Endothelial cell of umbilical vein (primary cell): ENCODE results near the gene SMURF1. TPM values are rescaled to one million over a fixed set of nuclear protein-coding genes. Genes with fewer than 3 reads are reported as not detected.

Source experiments
- BruUV-seq: library from RNA; stranded (reverse); fragments of 400-500 nt; replicated peaks from 2 replicates; lab custom pipeline; 2021; lab: Mats Ljungman, UMichigan
- CTCF ChIA-PET: fragments of 300-600, 350-600 bp; sonication (Branson Sonifier 250); formaldehyde crosslinking; loops from one replicate; lab custom pipeline; 2021; ENCODE audit warnings: antibody characterized with exemption, inconsistent platforms; lab: Charles Lee
- POLR2A ChIA-PET: fragments of 300-600, 350-600 bp; sonication (Branson Sonifier 250); formaldehyde crosslinking; loops from one replicate; lab custom pipeline; 2021; ENCODE audit warnings: antibody characterized with exemption, inconsistent platforms; lab: Charles Lee
- DNase-seq: peaks from one replicate; pipeline ENCODE4 v3.0.0-alpha.2; 2011; ENCODE audit warnings: low read depth, low spot score
- FAIRE-seq: peaks from 2 replicates; lab custom pipeline; 2011; peaks lifted over from hg19 to GRCh38; lab: Jason Lieb, UNC
- H2AFZ ChIP-seq: 2 replicates; pipeline ENCODE4 v1.6.0; 2012; ENCODE audit warnings: low read depth, low read length, control low read depth, inconsistent platforms
- H3K27ac ChIP-seq: 2 replicates; pipeline ENCODE4 v1.5.1; 2011; ENCODE audit warnings: low read depth, mild to moderate bottlenecking, control low read depth, low read length, moderate library complexity; ENCODE audit not compliant: insufficient read depth
- H3K27me3 ChIP-seq, 2 experiments: 2 replicates each; pipeline versions ENCODE4 v1.6.0 to v1.6.1; 2011; ENCODE audit warnings: low read length in 2 of 2, mixed read lengths in 1 of 2; ENCODE audit not compliant: control insufficient read depth in 2 of 2, insufficient read depth in 2 of 2
- H3K36me3 ChIP-seq, 2 experiments: 2 replicates in 1 of 2; 3 replicates in 1 of 2; pipeline ENCODE4 v1.5.1; 2011; ENCODE audit warnings: low read length in 2 of 2, mild to moderate bottlenecking in 1 of 2, moderate library complexity in 1 of 2; ENCODE audit not compliant: control insufficient read depth in 2 of 2, insufficient read depth in 2 of 2; ENCODE audit errors: extremely low read depth in 1 of 2
- H3K4me1 ChIP-seq: 3 replicates; pipeline ENCODE4 v1.5.1; 2011; ENCODE audit warnings: mild to moderate bottlenecking, low read length; ENCODE audit not compliant: control insufficient read depth, insufficient read depth; ENCODE audit errors: extremely low read depth
- H3K4me2 ChIP-seq: 2 replicates; pipeline ENCODE4 v1.6.1; 2011; ENCODE audit warnings: low read length, control low read depth, mixed read lengths; ENCODE audit not compliant: insufficient read depth
- H3K4me3 ChIP-seq, 3 experiments: fragments of 200-600 bp in 1 of 3; sonication (generic), shearing (Covaris generic) in 1 of 3; replicated peaks in 1 of 3; 2 replicates each; pipeline ENCODE4 v1.5.1; 2011 to 2016; ENCODE audit warnings: control low read depth in 3 of 3, low read length in 3 of 3, mild to moderate bottlenecking in 2 of 3, inconsistent platforms in 1 of 3, low read depth in 1 of 3, moderate library complexity in 1 of 3; ENCODE audit not compliant: insufficient read depth in 1 of 3
- H3K79me2 ChIP-seq: 2 replicates; pipeline ENCODE4 v1.6.0; 2012; ENCODE audit warnings: low read length, inconsistent platforms; ENCODE audit not compliant: control insufficient read depth, insufficient read depth
- H3K9ac ChIP-seq: replicated peaks from 2 replicates; pipeline ENCODE3; 2011; ENCODE audit warnings: low read length, control low read depth; ENCODE audit not compliant: insufficient read depth; ENCODE audit errors: extremely low read depth
- H3K9me1 ChIP-seq: replicated peaks from 3 replicates; pipeline ENCODE4 v1.6.0; 2011; ENCODE audit warnings: mild to moderate bottlenecking, low read length; ENCODE audit not compliant: control insufficient read depth, insufficient read depth; ENCODE audit errors: extremely low read depth
- H3K9me3 ChIP-seq: replicated peaks from 2 replicates; pipeline ENCODE4 v1.5.1; 2012; ENCODE audit warnings: low read length, inconsistent platforms; ENCODE audit not compliant: control insufficient read depth, insufficient read depth
- H4K20me1 ChIP-seq: replicated peaks from 2 replicates; pipeline ENCODE3; 2011; ENCODE audit warnings: mild to moderate bottlenecking, low read length; ENCODE audit not compliant: control insufficient read depth, insufficient read depth; ENCODE audit errors: extremely low read depth
- EZH2 ChIP-seq: IDR thresholded peaks from 2 replicates; pipeline ENCODE4 v1.6.1; 2012; ENCODE audit warnings: borderline replicate concordance, low read depth, mild to moderate bottlenecking, moderate library complexity, low read length, inconsistent platforms; ENCODE audit not compliant: severe bottlenecking
- FOS ChIP-seq: IDR thresholded peaks from 2 replicates; pipeline ENCODE4 v1.6.1; 2011; ENCODE audit warnings: mild to moderate bottlenecking, low read length, moderate library complexity, borderline replicate concordance; ENCODE audit not compliant: insufficient read depth
- GATA2 ChIP-seq: IDR thresholded peaks from 2 replicates; pipeline ENCODE4 v1.7.0; 2011; ENCODE audit warnings: low read depth, mild to moderate bottlenecking, moderate library complexity, mixed read lengths, low read length; ENCODE audit not compliant: insufficient read length, insufficient read depth
- JUN ChIP-seq: IDR thresholded peaks from 2 replicates; pipeline ENCODE4 v1.6.1; 2011; ENCODE audit warnings: borderline replicate concordance, low read depth; ENCODE audit not compliant: insufficient read length, insufficient read depth
- MAX ChIP-seq: IDR thresholded peaks from 2 replicates; pipeline ENCODE4 v1.6.1; 2011; ENCODE audit not compliant: insufficient read depth, insufficient read length
- MYC ChIP-seq: IDR thresholded peaks from one replicate; pipeline ENCODE4 v1.6.1; 2011; ENCODE audit warnings: mild to moderate bottlenecking, low read depth, low read length
- POLR2A ChIP-seq: IDR thresholded peaks from 2 replicates; pipeline ENCODE4 v1.6.1; 2012; ENCODE audit warnings: low read depth, mild to moderate bottlenecking, control low read depth, low read length
- POLR2AphosphoS5 ChIP-seq: IDR thresholded peaks from 2 replicates; pipeline ENCODE4 v1.6.1; 2012; ENCODE audit warnings: low read depth, mild to moderate bottlenecking, control low read depth, low read length, moderate library complexity; ENCODE audit not compliant: insufficient read depth
- dilution Hi-C: fragments of 300-500 bp; cut with MboI; formaldehyde crosslinking; loops from one replicate; pipeline ENCODE4 v1.15.0; 2019; ENCODE audit warnings: low sequenced_read_pairs; ENCODE audit not compliant: extremely low pct_ligation_motif_present
- intact Hi-C: fragments of 100-400 bp; cut with micrococcal nuclease; formaldehyde crosslinking; loops from one replicate; pipeline ENCODE4 v1.10.0; 2022
- polyA plus RNA-seq, 4 experiments: library from polyadenylated mRNA; depleted of rRNA in 3 of 4; stranded (reverse) in 3 of 4; unstranded in 1 of 4; fragments of >200 nt; gene quantifications; 2 replicates each; pipeline versions ENCODE4 v1.2.1 to v1.2.3, GENCODE V29; 2011 to 2012; ENCODE audit warnings: missing spikeins in 1 of 4
- total RNA-seq: library from RNA; stranded (reverse); gene quantifications from 2 replicates; pipeline ENCODE4 v1.2.3, GENCODE V29; 2021
- TF ChIP-seq, protein P1 (sequence below), 2 donors: IDR thresholded peaks; 1 replicate in 1 of 2; 2 replicates in 1 of 2; pipeline ENCODE4 v1.5.1; 2011; ENCODE audit warnings: low read length in 2 of 2, mild to moderate bottlenecking in 2 of 2, moderate library complexity in 2 of 2, control low read depth in 1 of 2, inconsistent platforms in 1 of 2, low read depth in 1 of 2; ENCODE audit not compliant: insufficient read depth in 1 of 2; ENCODE audit errors: extremely low read depth in 1 of 2

SMURF1 gene
- total and polyA plus RNA-seq, 2 donors (not counting 3 experiments of a cell fraction or from before 2014, with no cell fraction given), result 11.5 to 22.8 TPM

DNA sequence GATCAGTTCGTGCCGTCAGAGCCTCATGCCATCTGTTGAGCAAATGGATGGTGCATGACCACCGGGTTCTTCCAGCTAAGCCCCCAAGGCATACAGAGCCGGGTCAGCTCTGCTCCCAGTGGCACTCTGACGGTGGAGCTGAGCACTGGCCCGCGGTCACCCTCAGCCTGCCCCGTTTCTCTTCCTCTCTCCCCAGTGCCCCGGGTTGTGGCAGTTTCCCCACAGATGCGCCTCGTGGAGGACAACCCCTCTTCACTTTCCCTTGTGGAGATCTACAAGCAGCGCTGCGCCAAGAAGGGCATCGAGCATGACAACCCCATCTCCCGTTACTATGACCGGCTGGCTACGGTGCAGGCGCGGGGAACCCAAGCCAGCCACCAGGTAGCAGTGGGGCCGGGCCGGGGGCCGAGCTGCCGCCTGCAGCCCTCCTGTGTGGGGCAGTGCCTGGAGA, 135.7 kb downstream of the SMURF1 start:
- Histone ChIP-seq H3K4me2 (no peak overlapping the region), H3K79me2 (no peaks in the 10 kb centered on the region), H3K36me3 (peaks cover 31 to 64% of the 10 kb centered on the region in 2 experiments), H3K9me3 (no peaks in the 10 kb centered on the region), H3K9me1 (no peaks in the 10 kb centered on the region), H3K27ac (no peak overlapping the region), H3K4me3 (no peak overlapping the region), H3K27me3 (no peaks in the 10 kb centered on the region), H3K9ac (no peak overlapping the region), H4K20me1 (no peaks in the 10 kb centered on the region), H3K4me1 (no peaks in the 10 kb centered on the region), H2AFZ (no peak overlapping the region)
- POLR2A ChIA-PET, result no interaction called here
- DNase-seq, result no peak
- intact Hi-C loops (no loop called here), dilution Hi-C loops (no loop called here)
- BruUV-seq, result no TSS peak
- TF ChIP-seq MAX (no peak), JUN (no peak), EZH2 (no peak), MYC (no peak), GATA2 (no peak), POLR2AphosphoS5 (no peak), POLR2A (no peak), FOS (no peak)
- TF ChIP-seq, protein P1, sequence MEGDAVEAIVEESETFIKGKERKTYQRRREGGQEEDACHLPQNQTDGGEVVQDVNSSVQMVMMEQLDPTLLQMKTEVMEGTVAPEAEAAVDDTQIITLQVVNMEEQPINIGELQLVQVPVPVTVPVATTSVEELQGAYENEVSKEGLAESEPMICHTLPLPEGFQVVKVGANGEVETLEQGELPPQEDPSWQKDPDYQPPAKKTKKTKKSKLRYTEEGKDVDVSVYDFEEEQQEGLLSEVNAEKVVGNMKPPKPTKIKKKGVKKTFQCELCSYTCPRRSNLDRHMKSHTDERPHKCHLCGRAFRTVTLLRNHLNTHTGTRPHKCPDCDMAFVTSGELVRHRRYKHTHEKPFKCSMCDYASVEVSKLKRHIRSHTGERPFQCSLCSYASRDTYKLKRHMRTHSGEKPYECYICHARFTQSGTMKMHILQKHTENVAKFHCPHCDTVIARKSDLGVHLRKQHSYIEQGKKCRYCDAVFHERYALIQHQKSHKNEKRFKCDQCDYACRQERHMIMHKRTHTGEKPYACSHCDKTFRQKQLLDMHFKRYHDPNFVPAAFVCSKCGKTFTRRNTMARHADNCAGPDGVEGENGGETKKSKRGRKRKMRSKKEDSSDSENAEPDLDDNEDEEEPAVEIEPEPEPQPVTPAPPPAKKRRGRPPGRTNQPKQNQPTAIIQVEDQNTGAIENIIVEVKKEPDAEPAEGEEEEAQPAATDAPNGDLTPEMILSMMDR (IDR thresholded peaks at IDR 0.05; ENCODE audit: extremely low read depth in 1 of 2, insufficient read depth in 1 of 2, low read depth in 1 of 2, low read length in 2 of 2), result no peak
- FAIRE-seq, result no peak
- CTCF ChIA-PET, result no interaction called here
